SK-N-SH treated with all-trans-retinoic acid at 6 μM for 48 hours (cell line): ENCODE data around the gene PPIL4.

Experiments
- ATAC-seq: fragments of 200-7000 bp; cut with Tn5 transposase; 3 replicates; pipeline ENCODE4 v1.9.1; 2020; ENCODE audit warnings: mild to moderate bottlenecking, moderate library complexity
- ARNTL ChIP-seq: fragments of 450-650 bp; formaldehyde crosslinking; IDR thresholded peaks from 2 replicates; pipeline ENCODE4 v1.5.0; 2020; ENCODE audit warnings: low read depth, mild to moderate bottlenecking, moderate library complexity, borderline replicate concordance
- BACH2 ChIP-seq: fragments of 250-450 bp; sonication (Bioruptor Pico); IDR thresholded peaks from 2 replicates; pipeline ENCODE4 v1.9.0; 2021; ENCODE audit warnings: mild to moderate bottlenecking, borderline replicate concordance
- CSDC2 ChIP-seq: fragments of 250-450 bp; sonication (Bioruptor Pico); IDR thresholded peaks from 2 replicates; pipeline ENCODE4 v1.5.0; 2020; ENCODE audit warnings: mild to moderate bottlenecking, moderate library complexity
- CSRNP3 ChIP-seq: fragments of 250-450 bp; sonication (Bioruptor Pico); IDR thresholded peaks from 2 replicates; pipeline ENCODE4 v1.5.1; 2021; ENCODE audit warnings: mild to moderate bottlenecking, moderate library complexity
- ESRRG ChIP-seq: fragments of 250-450 bp; sonication (Bioruptor Pico); IDR thresholded peaks from 2 replicates; pipeline ENCODE4 v1.6.1; 2021; ENCODE audit warnings: mild to moderate bottlenecking
- GLIS3 ChIP-seq: fragments of 250-450 bp; sonication (Bioruptor Pico); IDR thresholded peaks from 2 replicates; pipeline ENCODE4 v1.5.0; 2020; ENCODE audit warnings: mild to moderate bottlenecking, moderate library complexity
- ISL1 ChIP-seq: fragments of 250-450 bp; sonication (Bioruptor Pico); IDR thresholded peaks from 2 replicates; pipeline ENCODE4 v2.1.2; 2022; ENCODE audit warnings: mild to moderate bottlenecking, moderate library complexity
- OSR1 ChIP-seq: fragments of 250-450 bp; sonication (Bioruptor Pico); IDR thresholded peaks from 2 replicates; pipeline ENCODE4 v1.8.0; 2022; ENCODE audit warnings: moderate library complexity, mild to moderate bottlenecking, inconsistent platforms
- PATZ1 ChIP-seq: fragments of 250-450 bp; sonication (Bioruptor Pico); IDR thresholded peaks from 2 replicates; pipeline ENCODE4 v1.8.0; 2020; ENCODE audit warnings: mild to moderate bottlenecking, moderate library complexity, borderline replicate concordance
- POU6F1 ChIP-seq: fragments of 250-450 bp; sonication (Bioruptor Pico); IDR thresholded peaks from 2 replicates; pipeline ENCODE4 v1.8.0; 2021; ENCODE audit warnings: low read depth, mild to moderate bottlenecking, moderate library complexity, borderline replicate concordance
- PPARA ChIP-seq: fragments of 250-450 bp; sonication (Bioruptor Pico); IDR thresholded peaks from 2 replicates; pipeline ENCODE4 v1.5.0; 2020; ENCODE audit warnings: mild to moderate bottlenecking, borderline replicate concordance
- RARB ChIP-seq: fragments of 250-450 bp; sonication (Bioruptor Pico); IDR thresholded peaks from 2 replicates; pipeline ENCODE4 v1.8.0; 2021; ENCODE audit warnings: mild to moderate bottlenecking, moderate library complexity
- SNAI2 ChIP-seq: fragments of 250-450 bp; sonication (Bioruptor Pico); IDR thresholded peaks from 2 replicates; pipeline ENCODE4 v1.5.0; 2020; ENCODE audit warnings: mild to moderate bottlenecking, moderate library complexity
- TCF4 ChIP-seq: fragments of 250-450 bp; sonication (Bioruptor Pico); IDR thresholded peaks from 2 replicates; pipeline ENCODE4 v1.8.0; 2021; ENCODE audit warnings: mild to moderate bottlenecking, moderate library complexity, borderline replicate concordance
- TOX ChIP-seq: fragments of 250-450 bp; sonication (Bioruptor Pico); IDR thresholded peaks from 2 replicates; pipeline ENCODE4 v1.8.0; 2021; ENCODE audit warnings: mild to moderate bottlenecking, moderate library complexity, borderline replicate concordance
- ZFP3 ChIP-seq: fragments of 250-450 bp; sonication (Bioruptor Pico); IDR thresholded peaks from 2 replicates; pipeline ENCODE4 v1.5.0; 2020; ENCODE audit warnings: mild to moderate bottlenecking, moderate library complexity
- ZFP30 ChIP-seq: fragments of 450-650 bp; formaldehyde crosslinking; IDR thresholded peaks from 2 replicates; pipeline ENCODE4 v1.5.0; 2022; ENCODE audit warnings: mild to moderate bottlenecking, moderate library complexity
- ZNF565 ChIP-seq: fragments of 450-650 bp; formaldehyde crosslinking; conservative IDR thresholded peaks from 2 replicates; pipeline ENCODE4 v1.5.0; 2020; ENCODE audit warnings: low read depth, mild to moderate bottlenecking, moderate library complexity
- ZNF70 ChIP-seq: fragments of 450-650 bp; formaldehyde crosslinking; IDR thresholded peaks from 2 replicates; pipeline ENCODE4 v1.5.0; 2020; ENCODE audit warnings: mild to moderate bottlenecking, moderate library complexity
- ZNF8 ChIP-seq: fragments of 450-650 bp; formaldehyde crosslinking; IDR thresholded peaks from 2 replicates; pipeline ENCODE4 v1.5.0; 2020; ENCODE audit warnings: mild to moderate bottlenecking, moderate library complexity

Gene PPIL4

GRCh38 chr6:149545754-149546471 is at the start of gene PPIL4:
Gene PPIL4 (minus strand): TSS chr6:149546043. CDS start chr6:149546005, 38 bp downstream.
- TF ChIP-seq TOX (CRISPR knock-in tag) (no peak), ZFP30 (CRISPR knock-in tag) (no peak), ESRRG (CRISPR knock-in tag) (no peak), ZNF70 (no peak), ZNF565 (CRISPR knock-in tag) (no peak), TCF4 (CRISPR knock-in tag) (no peak), POU6F1 (CRISPR knock-in tag) (no peak), ZNF8 (no peak), OSR1 (CRISPR knock-in tag) (no peak), BACH2 (CRISPR knock-in tag) (no peak), ISL1 (CRISPR knock-in tag) (no peak)
- TF ChIP-seq, all 23 proteins: peak for 0
- peak; percentile 92 for ATAC-seq

- no peak for ATAC-seq
These were observed 47.6 kb upstream of the PPIL4 start for GRCh38 chr6:149593408-149593807.

GRCh38 chr6:149592983-149593382 is 47.1 kb upstream of the PPIL4 start:
- TF ChIP-seq ARNTL (no peak), SNAI2 (CRISPR knock-in tag) (no peak), TOX (CRISPR knock-in tag) (no peak), ZFP3 (CRISPR knock-in tag) (no peak), RARB (CRISPR knock-in tag) (no peak), PATZ1 (CRISPR knock-in tag) (no peak), ZNF8 (no peak), POU6F1 (CRISPR knock-in tag) (no peak), TCF4 (CRISPR knock-in tag) (no peak), GLIS3 (CRISPR knock-in tag) (no peak), BACH2 (CRISPR knock-in tag) (no peak), ZFP30 (CRISPR knock-in tag) (no peak), CSRNP3 (CRISPR knock-in tag) (no peak), CSDC2 (no peak), ZNF70 (no peak), ESRRG (CRISPR knock-in tag) (no peak)
- no peak for ATAC-seq

More at GRCh38 chr6:149593408-149593807, 47.6 kb upstream of the PPIL4 start:
- TF ChIP-seq GLIS3 (CRISPR knock-in tag) (no peak), PPARA (CRISPR knock-in tag) (no peak), RARB (CRISPR knock-in tag) (no peak), SNAI2 (CRISPR knock-in tag) (no peak), CSDC2 (no peak), ESRRG (CRISPR knock-in tag) (no peak)

GRCh38 chr6:149586149-149586548 is 40.3 kb upstream of the PPIL4 start:
- ATAC-seq = no peak
- TF ChIP-seq BACH2 (CRISPR knock-in tag) = no peak
- no peak for TF ChIP-seq ZNF70
- TF ChIP-seq ZNF8 = no peak
- TF ChIP-seq CSRNP3 (CRISPR knock-in tag) = no peak
